Neural cell (in vitro differentiated cells): Measurements from ENCODE around the gene SNX6. TPM values are rescaled to one million over a fixed set of nuclear protein-coding genes. Genes with fewer than 3 reads are reported as not detected.

Source experiments
- H2AFZ ChIP-seq: fragments of 200-600, 300-800 bp; sonication (generic), shearing (Covaris generic); 2 replicates; pipeline ENCODE4 v1.6.0; 2014; ENCODE audit warnings: low read depth, mild to moderate bottlenecking, antibody characterized with exemption, low read length, moderate library complexity
- H3F3A ChIP-seq: fragments of 200-600 bp; shearing (Covaris generic); 2 replicates; pipeline ENCODE4 v1.6.1; 2016; ENCODE audit warnings: mild to moderate bottlenecking, moderate library complexity, mixed read lengths, antibody characterized with exemption, low read length; ENCODE audit not compliant: insufficient read depth, poor library complexity, severe bottlenecking
- H3K27ac ChIP-seq: fragments of 200-600, 300-800 bp; sonication (generic), shearing (Covaris generic); 2 replicates; pipeline ENCODE4 v1.5.1; 2014; ENCODE audit warnings: mild to moderate bottlenecking, low read length, moderate library complexity
- H3K27me3 ChIP-seq: fragments of 300-800, 200-600 bp; sonication (generic), shearing (Covaris generic); 2 replicates; pipeline ENCODE4 v1.6.0; 2014; ENCODE audit warnings: mild to moderate bottlenecking, low read depth, low read length, moderate library complexity; ENCODE audit not compliant: insufficient read depth
- H3K36me3 ChIP-seq: fragments of 300-800, 200-600 bp; sonication (generic), shearing (Covaris generic); 2 replicates; pipeline ENCODE4 v1.5.1; 2014; ENCODE audit warnings: mild to moderate bottlenecking, antibody characterized with exemption, low read length, moderate library complexity; ENCODE audit not compliant: insufficient read depth
- H3K4me2 ChIP-seq: fragments of 300-800, 200-600 bp; sonication (generic), shearing (Covaris generic); 2 replicates; pipeline ENCODE4 v1.6.0; 2014; ENCODE audit warnings: mild to moderate bottlenecking, low read length
- H3K4me3 ChIP-seq: fragments of 300-800, 200-600 bp; sonication (generic), shearing (Covaris generic); 2 replicates; pipeline ENCODE4 v1.5.1; 2014; ENCODE audit warnings: mild to moderate bottlenecking, low read length, moderate library complexity
- H3K79me2 ChIP-seq: fragments of 200-600 bp; shearing (Covaris generic); replicated peaks from 2 replicates; pipeline ENCODE4 v1.6.0; 2014; ENCODE audit warnings: mild to moderate bottlenecking, low read length, moderate library complexity; ENCODE audit not compliant: insufficient read depth
- H3K9ac ChIP-seq: fragments of 300-800, 200-600 bp; sonication (generic), shearing (Covaris generic); 2 replicates; pipeline ENCODE4 v1.6.1; 2016; ENCODE audit warnings: mild to moderate bottlenecking, low read length, mixed read lengths
- H3K9me2 ChIP-seq: fragments of 200-600 bp; shearing (Covaris generic); 2 replicates; pipeline ENCODE4 v1.6.1; 2016; ENCODE audit warnings: mild to moderate bottlenecking, low read length, mixed read lengths; ENCODE audit not compliant: insufficient read depth
- H3K9me3 ChIP-seq: fragments of 200-600, 300-800 bp; sonication (generic), shearing (Covaris generic); 2 replicates; pipeline ENCODE4 v1.6.1; 2016; ENCODE audit warnings: mild to moderate bottlenecking, mixed run types, low read length, moderate library complexity, mixed read lengths
- H4K20me1 ChIP-seq: fragments of 200-600 bp; shearing (Covaris generic); 2 replicates; pipeline ENCODE4 v1.6.1; 2016; ENCODE audit warnings: mild to moderate bottlenecking, mixed run types; ENCODE audit not compliant: insufficient read depth
- CTCF ChIP-seq: fragments of 450-650 bp; IDR thresholded peaks from 2 replicates; pipeline ENCODE4 v1.5.1; 2014; ENCODE audit warnings: antibody characterized with exemption, mild to moderate bottlenecking, moderate library complexity; ENCODE audit not compliant: poor library complexity, severe bottlenecking
- EP300 ChIP-seq: fragments of 450-650 bp; conservative IDR thresholded peaks from 2 replicates; pipeline ENCODE4 v1.6.1; 2014; ENCODE audit warnings: antibody characterized with exemption, mild to moderate bottlenecking, moderate library complexity; ENCODE audit not compliant: poor library complexity, severe bottlenecking
- EZH2 ChIP-seq: fragments of 200-600, 300-800 bp; shearing (Covaris generic), sonication (generic); IDR thresholded peaks from 2 replicates; pipeline ENCODE4 v1.6.1; 2014; ENCODE audit warnings: antibody characterized with exemption, low read length, borderline replicate concordance, mild to moderate bottlenecking; ENCODE audit not compliant: insufficient read depth, poor library complexity, severe bottlenecking
- MXI1 ChIP-seq: fragments of 450-650 bp; conservative IDR thresholded peaks from 2 replicates; pipeline ENCODE4 v1.6.1; 2014; ENCODE audit warnings: antibody characterized with exemption, mild to moderate bottlenecking; ENCODE audit not compliant: poor library complexity, severe bottlenecking
- POLR2AphosphoS5 ChIP-seq: IDR thresholded peaks from 2 replicates; pipeline ENCODE4 v1.6.1; 2012
- RAD21 ChIP-seq: fragments of 450-650 bp; conservative IDR thresholded peaks from 2 replicates; pipeline ENCODE4 v1.6.1; 2014; ENCODE audit warnings: antibody characterized with exemption, mild to moderate bottlenecking, moderate library complexity
- REST ChIP-seq: IDR thresholded peaks from 2 replicates; pipeline ENCODE4 v1.6.1; 2012; ENCODE audit warnings: borderline replicate concordance
- SMC3 ChIP-seq: fragments of 450-650 bp; conservative IDR thresholded peaks from 2 replicates; pipeline ENCODE4 v1.6.1; 2014; ENCODE audit warnings: antibody characterized with exemption, mild to moderate bottlenecking, moderate library complexity; ENCODE audit not compliant: poor library complexity
- TAF1 ChIP-seq: IDR thresholded peaks from 2 replicates; pipeline ENCODE4 v1.6.1; 2012; ENCODE audit warnings: low read depth
- polyA plus RNA-seq: library from polyadenylated mRNA; depleted of rRNA; stranded (reverse); fragments of >200 nt; gene quantifications from 2 replicates; pipeline ENCODE4 v1.2.3, GENCODE V29; 2014

SNX6 gene
- polyA plus RNA-seq, 1 donor from 2014 or later, result 129 TPM

GRCh38 chr14:34665785-34666435, 36.0 kb upstream of the SNX6 start:
- H4K20me1 ChIP-seq, result no peaks in the 10 kb centered on the region
- no peak overlapping the region for H3K4me2 ChIP-seq
- H3K9ac ChIP-seq, result no peak overlapping the region
- no peaks in the 10 kb centered on the region for H3K27me3 ChIP-seq
- no peaks in the 10 kb centered on the region for H3K36me3 ChIP-seq
- TF ChIP-seq MXI1 (no peak), CTCF (no peak), TAF1 (no peak), EP300 (no peak), REST (no peak), EZH2 (no peak), POLR2AphosphoS5 (no peak), RAD21 (no peak), SMC3 (no peak)
- H3F3A ChIP-seq, result no peaks in the 10 kb centered on the region
- no peaks in the 10 kb centered on the region for H3K9me3 ChIP-seq
- H3K4me3 ChIP-seq, result no peak overlapping the region
- H3K27ac ChIP-seq, result no peak overlapping the region
- H3K9me2 ChIP-seq, result no peaks in the 10 kb centered on the region
- H2AFZ ChIP-seq, result no peak overlapping the region
- no peaks in the 10 kb centered on the region for H3K79me2 ChIP-seq

GRCh38 chr14:34662561-34663088, 32.7 kb upstream of the SNX6 start:
- no peak overlapping the region for H2AFZ ChIP-seq
- H3K79me2 ChIP-seq, result no peaks in the 10 kb centered on the region
- H3K36me3 ChIP-seq, result no peaks in the 10 kb centered on the region
- H3K27me3 ChIP-seq, result no peaks in the 10 kb centered on the region
- no peaks in the 10 kb centered on the region for H4K20me1 ChIP-seq
- H3K9ac ChIP-seq, result no peak overlapping the region
- no peaks in the 10 kb centered on the region for H3K9me3 ChIP-seq
- no peaks in the 10 kb centered on the region for H3K9me2 ChIP-seq
- no peak overlapping the region for H3K27ac ChIP-seq
- no peaks in the 10 kb centered on the region for H3F3A ChIP-seq
- no peak for TF ChIP-seq CTCF
- no peak for TF ChIP-seq EZH2
- TF ChIP-seq POLR2AphosphoS5, result no peak
- no peak for TF ChIP-seq EP300
- no peak for TF ChIP-seq REST
- no peak for TF ChIP-seq SMC3
- no peak for TF ChIP-seq TAF1
- TF ChIP-seq RAD21, result no peak
- TF ChIP-seq MXI1, result no peak
- no peak overlapping the region for H3K4me2 ChIP-seq
- no peak overlapping the region for H3K4me3 ChIP-seq
